HL-60 (cell line): ENCODE results near the gene NDE1.

Experiments
- GABPA ChIP-seq: IDR thresholded peaks from 2 replicates; pipeline ENCODE4 v1.6.1; 2012; ENCODE audit warnings: low read depth
- POLR2AphosphoS5 ChIP-seq: IDR thresholded peaks from 2 replicates; pipeline ENCODE4 v1.6.1; 2012; ENCODE audit warnings: low read depth
- REST ChIP-seq: IDR thresholded peaks from 2 replicates; pipeline ENCODE4 v1.6.1; 2012; ENCODE audit warnings: low read depth; ENCODE audit not compliant: insufficient replicate concordance
- SPI1 ChIP-seq: IDR thresholded peaks from 2 replicates; pipeline ENCODE4 v1.6.1; 2012; ENCODE audit warnings: low read depth, mild to moderate bottlenecking, borderline replicate concordance
- TF ChIP-seq, protein P1 (sequence below): IDR thresholded peaks from one replicate; pipeline ENCODE4 v1.5.1; 2011; ENCODE audit warnings: low read length, control low read depth, inconsistent platforms; ENCODE audit not compliant: insufficient read depth

DNA sequence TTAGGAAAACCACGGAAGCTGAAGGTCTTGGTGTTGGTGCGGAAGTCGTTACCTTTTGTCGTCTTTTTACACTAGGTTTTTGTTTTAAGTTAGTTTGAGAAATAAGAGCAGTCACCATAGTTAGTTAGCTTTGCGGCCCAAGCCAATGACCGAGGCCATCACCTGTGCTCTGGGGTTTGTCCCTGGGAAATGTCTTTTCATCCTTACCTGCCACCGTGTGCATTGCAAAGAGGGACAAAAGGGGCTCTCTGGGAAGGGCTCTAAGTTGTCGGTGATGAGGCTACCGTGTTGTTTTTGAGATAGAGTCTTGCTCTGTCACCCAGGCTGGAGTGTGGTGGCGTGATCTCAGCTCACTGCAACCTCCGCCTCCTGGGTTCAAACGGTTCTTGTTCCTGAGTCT is 49.8 kb downstream of the NDE1 start:
- TF ChIP-seq, protein P1, sequence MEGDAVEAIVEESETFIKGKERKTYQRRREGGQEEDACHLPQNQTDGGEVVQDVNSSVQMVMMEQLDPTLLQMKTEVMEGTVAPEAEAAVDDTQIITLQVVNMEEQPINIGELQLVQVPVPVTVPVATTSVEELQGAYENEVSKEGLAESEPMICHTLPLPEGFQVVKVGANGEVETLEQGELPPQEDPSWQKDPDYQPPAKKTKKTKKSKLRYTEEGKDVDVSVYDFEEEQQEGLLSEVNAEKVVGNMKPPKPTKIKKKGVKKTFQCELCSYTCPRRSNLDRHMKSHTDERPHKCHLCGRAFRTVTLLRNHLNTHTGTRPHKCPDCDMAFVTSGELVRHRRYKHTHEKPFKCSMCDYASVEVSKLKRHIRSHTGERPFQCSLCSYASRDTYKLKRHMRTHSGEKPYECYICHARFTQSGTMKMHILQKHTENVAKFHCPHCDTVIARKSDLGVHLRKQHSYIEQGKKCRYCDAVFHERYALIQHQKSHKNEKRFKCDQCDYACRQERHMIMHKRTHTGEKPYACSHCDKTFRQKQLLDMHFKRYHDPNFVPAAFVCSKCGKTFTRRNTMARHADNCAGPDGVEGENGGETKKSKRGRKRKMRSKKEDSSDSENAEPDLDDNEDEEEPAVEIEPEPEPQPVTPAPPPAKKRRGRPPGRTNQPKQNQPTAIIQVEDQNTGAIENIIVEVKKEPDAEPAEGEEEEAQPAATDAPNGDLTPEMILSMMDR, result no peak
- TF ChIP-seq GABPA (no peak), POLR2AphosphoS5 (no peak), REST (no peak), SPI1 (no peak)
